Measurements from ENCODE around the gene SDHB.

- TF ChIP-seq CTCF (conservative IDR thresholded peaks at IDR 0.05) (no peak), ZFX (IDR thresholded peaks at IDR 0.05) (no peak)
Observed at GRCh38 chr1:17009706-17010105, 44.1 kb downstream of the SDHB start.

Measured in C4-2B (cell line).